Endothelial cell of hepatic sinusoid (primary cell): Measurements from ENCODE around the gene OR56A5.
"Not testable (repeated sequence)": the region's sequence is repeated elsewhere in the genome, so short reads cannot be mapped to it uniquely, and the experiment has no call there.

Experiments
- in situ Hi-C: cut with HindIII; loops from 2 replicates; pipeline ENCODE4 v1.10.0; 2017; ENCODE audit warnings: low sequenced_read_pairs

Gene OR56A5, protein sequence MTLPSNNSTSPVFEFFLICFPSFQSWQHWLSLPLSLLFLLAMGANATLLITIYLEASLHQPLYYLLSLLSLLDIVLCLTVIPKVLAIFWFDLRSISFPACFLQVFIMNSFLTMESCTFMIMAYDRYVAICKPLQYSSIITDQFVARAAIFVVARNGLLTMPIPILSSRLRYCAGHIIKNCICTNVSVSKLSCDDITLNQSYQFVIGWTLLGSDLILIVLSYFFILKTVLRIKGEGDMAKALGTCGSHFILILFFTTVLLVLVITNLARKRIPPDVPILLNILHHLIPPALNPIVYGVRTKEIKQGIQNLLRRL

DNA sequence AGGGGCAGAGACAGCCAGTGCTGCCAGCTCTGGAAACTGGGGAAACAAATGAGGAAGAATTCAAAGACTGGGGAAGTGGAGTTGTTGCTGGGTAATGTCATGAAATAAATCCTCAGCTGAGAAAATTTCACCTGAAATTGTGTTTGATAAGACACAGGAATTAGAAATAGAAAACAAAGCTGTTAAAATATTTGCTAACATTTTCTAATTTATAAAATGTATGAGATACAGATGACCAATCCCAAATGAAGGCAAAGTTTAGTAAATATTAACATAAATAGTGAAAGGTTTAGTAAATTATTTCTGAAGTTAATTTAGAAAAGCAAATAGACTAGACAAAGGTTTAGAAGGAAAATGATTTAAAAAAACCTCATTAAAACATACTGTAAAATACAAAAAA, at the start of gene OR56A5:
Gene OR56A5, minus strand, starts transcription at position 101 of the 400 bp plus-strand sequence. Its CDS starts 0 bp downstream, at position 101.
- in situ Hi-C loops, result no loop called here

DNA sequence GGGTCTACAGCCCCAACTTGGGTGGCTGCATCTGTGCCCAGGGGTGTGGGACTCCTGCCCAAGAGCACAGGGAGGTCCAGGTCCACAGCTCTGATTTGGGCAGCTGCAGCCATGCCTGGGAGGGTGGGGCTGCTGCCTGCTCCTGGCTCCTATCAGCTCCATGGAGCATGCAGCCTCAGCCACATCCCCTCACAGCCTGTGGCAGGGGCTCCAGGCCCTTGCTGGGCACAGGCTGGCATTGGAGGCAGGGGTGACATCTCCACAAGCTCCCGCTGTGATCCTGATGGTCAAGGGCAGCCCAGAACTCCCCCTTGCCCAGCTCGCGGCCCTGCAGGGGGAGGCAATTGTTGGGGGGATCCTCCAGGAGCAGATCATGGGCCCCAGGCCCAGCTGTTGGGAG, 44.7 kb upstream of the OR56A5 start:
- in situ Hi-C loops, result no loop called here

DNA sequence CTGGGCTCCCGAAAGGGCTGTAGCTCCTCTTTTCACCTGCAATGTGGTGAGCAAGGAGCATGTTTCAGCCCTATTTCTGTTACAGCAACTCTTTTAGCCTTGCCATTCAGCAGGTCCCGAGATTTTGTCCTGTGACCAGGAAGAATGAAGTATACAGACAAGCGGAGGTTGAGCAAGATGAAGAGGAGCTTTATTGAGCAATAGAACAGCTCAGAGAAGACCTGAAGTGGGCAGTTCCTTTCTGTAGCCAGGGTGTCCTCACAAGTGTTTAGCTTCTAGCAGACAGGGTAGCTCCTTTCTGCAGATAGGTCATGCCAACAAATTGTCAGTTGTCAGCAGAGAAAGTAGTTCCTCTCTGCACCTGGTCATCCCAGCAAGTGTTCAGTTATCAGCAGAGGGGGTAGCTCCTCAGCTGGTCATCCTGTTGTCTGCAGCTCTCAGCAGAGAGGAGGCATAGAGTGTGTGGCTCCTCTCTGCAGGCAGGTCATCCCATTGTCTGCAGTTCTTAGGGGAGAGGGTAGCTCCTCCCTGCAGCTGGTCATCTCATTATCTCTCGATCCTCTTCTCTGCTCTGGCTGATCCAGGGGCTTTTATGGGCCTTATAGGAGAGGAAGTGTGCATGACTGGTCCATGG, 43.9 kb upstream of the OR56A5 start:
- in situ Hi-C loops, result no loop called here

DNA sequence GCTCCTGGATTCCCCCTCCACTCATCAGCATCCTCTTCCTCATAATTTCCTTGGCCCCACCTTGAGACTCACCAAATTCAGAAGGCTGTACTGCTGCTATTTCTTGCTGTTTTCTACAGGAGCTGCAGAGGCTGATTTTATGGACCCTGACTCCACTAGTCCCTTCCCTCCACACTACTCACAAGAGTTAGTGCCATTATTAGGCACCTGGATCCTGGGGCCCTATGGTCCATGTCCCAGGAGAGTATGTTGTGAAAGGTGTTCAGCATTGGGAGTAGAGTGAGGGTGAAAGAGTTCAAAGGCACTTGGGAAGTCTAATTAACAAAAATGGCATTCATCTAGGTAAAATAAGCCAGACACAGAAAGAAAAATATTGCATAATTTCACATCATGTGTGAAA, 38.6 kb upstream of the OR56A5 start, which contains the start of gene OR56A4:
Gene OR56A4, minus strand, starts transcription at position 101 of the 400 bp plus-strand sequence. CDS start 3,954 bp downstream, outside the sequence.
- in situ Hi-C loops, result no loop called here

DNA sequence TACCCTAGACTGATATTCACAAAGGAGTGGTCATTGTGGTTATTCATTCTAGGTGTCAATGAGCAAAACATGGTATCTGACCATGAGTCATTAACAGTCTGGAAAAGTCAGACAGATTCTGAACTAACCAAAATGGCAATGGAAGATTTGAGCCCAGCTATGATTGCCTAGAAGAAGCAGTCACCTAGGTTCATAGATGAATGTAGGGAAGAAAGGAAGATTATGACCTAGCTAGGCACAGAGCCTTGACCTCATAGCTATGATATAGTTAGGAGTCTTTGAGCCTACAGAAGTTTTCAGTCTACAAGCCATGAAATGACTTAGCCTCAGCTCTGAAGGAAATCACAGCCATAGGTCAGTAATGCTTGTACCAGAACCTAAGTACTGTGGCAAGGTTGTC, 38.1 kb upstream of the OR56A5 start:
- in situ Hi-C loops, result no loop called here

DNA sequence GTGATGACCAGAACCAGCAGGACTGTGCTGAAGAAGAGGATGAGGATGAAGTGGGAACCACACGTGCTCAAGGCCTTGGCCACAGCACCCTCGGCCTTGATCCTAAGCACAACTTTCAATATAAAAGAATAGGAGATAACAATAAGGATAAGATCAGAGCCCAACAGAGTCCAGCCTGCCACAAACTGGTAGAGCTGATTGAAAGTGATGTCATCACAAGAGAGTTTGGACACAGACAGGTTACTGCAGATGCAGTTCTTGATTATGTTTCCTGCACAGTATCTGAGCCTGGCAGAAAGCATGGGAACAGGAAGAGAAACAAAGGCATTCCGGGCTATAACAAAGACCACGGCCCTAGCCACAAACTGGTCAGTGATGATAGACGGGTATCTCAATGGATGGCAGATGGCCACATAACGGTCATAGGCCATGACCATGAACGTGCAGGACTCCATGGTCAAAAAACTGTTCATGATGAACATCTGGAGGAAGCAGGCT, 34.0 kb upstream of the OR56A5 start:
- in situ Hi-C loops, result loop anchor here (5.0 kb wide), 1 partner anchor 40 kb away; no protein-coding TSS in a partner anchor

DNA sequence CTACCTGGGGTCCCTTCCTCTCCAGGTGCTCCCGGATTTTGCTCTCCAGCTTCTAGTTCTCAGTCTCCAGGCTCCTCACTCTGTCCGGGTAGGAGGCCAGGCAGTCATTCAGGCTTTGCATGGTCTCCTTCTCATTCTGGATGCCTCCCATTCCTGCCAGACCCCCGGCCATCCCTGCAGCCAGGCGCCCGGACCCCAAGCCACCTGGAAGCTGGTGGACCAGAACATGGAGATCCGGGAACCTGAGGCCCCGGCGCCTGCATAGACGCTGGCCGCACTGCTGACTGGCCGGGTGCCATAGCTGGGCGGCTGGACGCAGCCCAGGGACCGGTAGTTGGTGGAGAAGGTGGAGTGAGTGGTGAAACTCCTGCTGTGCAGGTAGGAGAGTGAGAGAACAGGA, 26.5 kb upstream of the OR56A5 start:
- in situ Hi-C loops, result no loop called here

DNA sequence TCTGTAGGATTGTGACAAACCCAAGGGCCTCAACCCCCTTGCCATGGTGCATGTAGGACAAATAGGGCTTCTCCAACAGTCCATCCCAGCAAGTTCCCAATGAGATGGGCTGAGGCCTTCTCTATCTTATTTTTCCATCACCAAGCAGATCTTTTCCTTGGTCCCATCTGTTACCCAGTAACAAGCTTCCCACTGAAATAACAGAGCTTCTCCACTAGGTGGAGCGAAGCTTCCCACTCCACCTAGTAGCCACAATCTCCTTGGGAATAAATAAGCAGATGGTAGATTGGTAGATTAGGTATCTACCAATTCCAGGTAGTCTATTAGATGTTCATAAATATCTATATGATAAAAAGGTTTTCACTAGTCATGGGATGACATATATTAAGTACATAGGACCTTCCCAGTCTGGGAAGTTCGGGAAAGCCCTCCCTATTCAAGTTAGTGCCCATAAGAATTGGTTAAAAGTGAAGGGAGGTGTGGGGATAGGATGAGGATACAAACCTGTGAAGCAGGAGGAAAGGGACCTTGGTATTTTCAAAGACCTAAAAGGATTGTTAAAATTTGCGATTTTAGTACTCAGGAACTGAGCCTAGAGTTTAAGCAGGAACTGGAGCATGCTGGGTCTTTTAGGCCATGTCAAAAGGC, 24.4 kb upstream of the OR56A5 start:
- in situ Hi-C loops, result no loop called here

DNA sequence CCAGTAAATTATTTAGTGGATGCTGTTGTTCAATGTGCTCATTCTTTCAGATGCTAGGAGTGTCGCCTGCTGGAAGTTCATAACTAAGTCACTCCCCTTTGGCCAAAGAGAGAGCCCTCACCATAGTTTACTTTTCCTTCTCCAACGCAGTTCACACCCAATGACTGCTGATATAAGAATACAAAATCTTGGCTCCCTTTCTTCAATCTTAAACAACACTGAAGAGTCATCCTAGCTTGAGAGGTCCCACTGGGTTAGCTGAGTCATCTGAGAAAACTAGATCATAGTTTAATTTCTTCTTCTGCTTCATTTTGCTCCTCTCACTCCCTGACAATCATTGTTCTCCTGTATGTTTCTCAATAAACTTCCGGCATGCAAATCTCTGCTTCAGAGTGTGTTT, 23.9 kb upstream of the OR56A5 start:
- in situ Hi-C loops, result no loop called here

DNA sequence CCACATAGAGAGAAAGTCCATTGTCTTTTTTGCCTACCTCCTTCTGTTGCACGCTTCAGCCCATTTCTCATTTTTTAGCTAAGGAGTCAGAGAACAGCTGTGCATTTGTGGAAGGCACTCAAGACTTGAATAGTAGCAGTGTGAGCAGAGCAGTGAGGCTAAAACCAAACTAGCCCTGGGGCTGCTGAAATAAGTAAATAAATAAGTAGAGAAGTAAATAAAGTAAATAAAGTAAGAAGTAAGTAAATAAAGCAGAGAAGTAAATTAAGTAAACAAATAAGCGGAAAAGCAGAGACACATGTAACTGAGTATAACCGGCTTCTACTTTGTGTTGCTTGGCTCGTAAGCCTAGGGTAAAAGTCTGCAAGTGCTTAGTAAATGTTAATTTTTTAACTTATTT, 20.9 kb upstream of the OR56A5 start:
- in situ Hi-C loops, result no loop called here

DNA sequence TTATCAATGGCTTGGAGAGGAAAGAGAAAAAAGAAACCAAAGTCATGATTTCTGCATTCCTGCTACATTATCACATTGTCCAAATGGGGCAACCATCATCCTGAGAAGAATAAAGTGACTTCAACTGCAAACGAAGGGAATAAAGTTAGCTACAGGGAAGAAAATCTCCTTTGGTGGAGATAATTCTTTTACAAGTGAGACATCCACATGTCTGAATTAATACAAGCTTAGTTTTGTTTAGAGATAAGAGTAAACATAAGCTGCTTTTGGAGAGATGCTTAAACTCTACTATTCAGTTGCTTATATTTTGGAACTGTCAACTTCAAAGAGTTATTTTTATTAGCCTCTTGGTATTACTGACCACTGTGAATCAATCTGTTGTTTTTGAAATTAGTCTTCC, 18.6 kb upstream of the OR56A5 start, which contains the start of gene OR52L1:
Gene OR52L1, minus strand, starts transcription at position 101 of the 400 bp plus-strand sequence. Its CDS starts 55 bp downstream, at position 46.
- in situ Hi-C loops, result no loop called here

DNA sequence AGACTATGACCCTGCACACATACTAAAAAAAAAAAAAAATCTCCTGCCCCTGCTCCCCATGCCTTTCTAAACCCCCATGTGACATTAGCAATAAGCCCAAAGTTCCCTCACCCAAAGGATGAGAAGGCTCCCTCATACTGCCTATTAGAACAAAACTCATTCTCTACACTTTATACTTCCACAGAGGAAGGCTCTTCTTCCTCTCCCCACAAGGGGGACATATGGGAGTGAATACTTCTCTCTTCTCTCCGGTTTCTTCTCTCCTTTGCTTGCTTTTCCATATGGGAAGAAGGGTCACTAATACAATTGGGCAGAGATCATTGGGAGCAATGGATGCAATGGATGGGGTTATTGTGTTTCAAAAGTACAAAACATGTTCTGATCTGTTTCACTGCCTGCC, 15.1 kb upstream of the OR56A5 start:
- in situ Hi-C loops, result no loop called here

DNA sequence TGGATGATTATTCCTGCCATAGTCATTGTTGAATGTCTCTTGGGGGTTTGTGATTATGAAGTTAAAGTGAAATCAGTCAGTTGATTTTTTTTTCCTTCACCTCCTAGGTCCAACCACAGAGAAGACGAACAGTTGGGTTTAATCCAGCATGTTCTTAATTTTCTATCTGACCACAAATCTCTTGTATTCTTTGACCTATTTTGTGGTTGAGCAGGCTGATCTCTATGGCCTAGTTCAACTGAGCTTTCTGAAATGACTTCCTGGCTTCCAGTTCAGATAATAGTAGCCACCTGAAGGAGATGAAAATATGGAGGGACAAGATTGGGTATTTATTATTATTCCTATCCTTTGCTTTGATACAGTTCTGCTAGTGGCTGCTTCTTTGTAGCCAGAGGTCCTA, 5.2 kb upstream of the OR56A5 start:
- in situ Hi-C loops, result no loop called here

DNA sequence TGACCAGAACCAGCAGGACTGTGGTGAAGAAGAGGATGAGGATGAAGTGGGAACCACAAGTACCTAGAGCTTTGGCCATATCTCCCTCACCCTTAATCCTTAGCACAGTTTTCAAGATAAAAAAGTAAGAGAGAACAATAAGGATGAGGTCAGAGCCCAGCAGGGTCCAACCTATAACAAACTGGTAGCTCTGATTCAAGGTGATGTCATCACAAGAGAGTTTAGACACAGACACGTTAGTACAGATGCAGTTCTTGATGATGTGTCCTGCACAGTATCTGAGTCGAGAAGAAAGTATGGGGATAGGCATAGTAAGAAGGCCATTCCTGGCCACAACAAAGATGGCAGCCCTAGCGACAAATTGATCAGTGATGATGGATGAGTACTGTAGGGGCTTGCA, 586 bp downstream of the OR56A5 start:
- in situ Hi-C loops, result no loop called here

DNA sequence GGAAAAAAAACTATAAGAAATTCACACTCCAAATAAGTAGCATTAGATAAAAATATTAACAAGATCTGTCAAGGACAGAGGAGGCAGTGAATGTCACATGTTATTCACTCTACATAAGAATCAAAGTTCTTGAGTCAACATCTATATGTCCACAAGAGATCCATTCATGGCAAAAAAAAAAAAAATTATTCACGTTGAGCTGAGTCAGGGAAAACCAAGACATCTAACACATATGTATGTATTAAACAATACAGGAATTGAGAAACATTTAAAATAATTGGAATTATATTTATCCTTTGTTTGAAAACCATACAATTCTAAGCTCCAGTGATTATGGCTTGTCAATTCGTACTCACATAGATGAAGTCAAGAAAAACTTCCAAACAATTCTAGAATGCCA, 1.3 kb downstream of the OR56A5 start:
- in situ Hi-C loops, result no loop called here

DNA sequence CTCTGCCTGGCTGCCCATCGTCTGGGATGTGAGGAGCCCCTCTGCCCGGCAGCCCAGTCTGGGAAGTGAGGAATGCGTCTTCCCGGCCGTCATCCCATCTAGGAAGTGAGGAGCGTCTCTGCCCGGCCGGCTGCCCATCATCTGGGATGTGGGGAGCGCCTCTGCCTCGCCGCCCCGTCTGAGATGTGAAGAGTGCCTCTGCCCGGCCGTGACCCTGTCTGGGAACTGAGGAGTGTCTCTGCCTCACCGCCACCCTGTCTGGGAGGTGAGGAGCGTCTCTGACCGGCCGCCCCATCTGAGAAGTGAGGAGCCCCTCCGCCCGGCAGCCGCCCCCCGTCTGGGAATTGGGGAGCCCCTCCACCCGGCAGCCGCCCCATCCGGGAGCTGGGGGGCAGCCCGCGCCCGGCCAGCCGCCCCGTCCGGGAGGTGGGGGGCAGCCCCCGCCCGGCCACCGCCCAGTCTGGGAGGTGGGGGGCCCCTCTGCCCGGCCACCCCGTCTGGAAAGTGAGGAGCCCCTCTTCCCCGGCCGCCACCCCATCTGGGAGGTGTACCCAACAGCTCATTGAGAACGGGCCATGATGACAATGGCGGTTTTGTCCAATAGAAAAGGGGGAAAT, 7.5 kb downstream of the OR56A5 start:
- in situ Hi-C loops, result not testable (repeated sequence)

DNA sequence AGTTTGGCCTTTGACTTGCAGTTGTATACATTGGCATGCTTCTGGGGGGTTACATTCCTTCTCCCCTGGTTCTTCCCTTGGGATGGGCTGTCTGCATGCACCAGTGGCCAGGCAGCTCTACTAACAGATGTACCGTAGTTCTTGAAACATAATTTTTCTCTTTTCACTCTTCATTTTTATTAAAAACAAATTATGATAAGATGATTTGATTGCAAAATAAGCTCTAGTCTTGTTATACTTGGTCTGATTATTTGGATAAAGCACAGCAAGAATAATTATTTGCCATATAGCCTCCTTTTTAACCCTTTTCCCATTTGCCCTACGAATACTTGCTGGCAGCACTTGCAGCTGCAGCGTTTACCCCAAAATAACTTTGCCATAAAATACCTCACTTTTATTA, 12.7 kb downstream of the OR56A5 start:
- in situ Hi-C loops, result no loop called here

DNA sequence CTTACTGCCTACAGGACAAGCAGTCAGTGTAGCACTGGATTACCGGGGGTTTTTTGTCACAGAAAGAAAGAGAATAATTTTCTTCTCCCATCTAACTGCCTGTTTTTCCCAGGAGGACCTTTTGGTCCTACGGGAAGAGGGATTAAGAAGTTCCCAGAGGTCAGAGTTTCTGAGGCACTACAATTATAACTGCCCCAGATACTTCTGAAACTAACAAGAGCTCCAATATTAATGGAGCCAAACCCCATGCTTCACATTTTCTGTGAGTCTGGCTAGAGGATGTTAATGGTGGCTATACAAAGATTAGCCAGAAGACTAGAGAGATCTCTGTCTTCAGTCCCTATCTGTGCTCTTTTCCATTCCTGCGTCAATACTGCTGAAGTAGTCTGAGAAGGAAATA, 26.3 kb downstream of the OR56A5 start, which contains the start of gene OR56A3:
Gene OR56A3, plus strand, starts transcription at position 301 of the 400 bp plus-strand sequence. CDS start 5,096 bp downstream, outside the sequence.
- in situ Hi-C loops, result no loop called here

DNA sequence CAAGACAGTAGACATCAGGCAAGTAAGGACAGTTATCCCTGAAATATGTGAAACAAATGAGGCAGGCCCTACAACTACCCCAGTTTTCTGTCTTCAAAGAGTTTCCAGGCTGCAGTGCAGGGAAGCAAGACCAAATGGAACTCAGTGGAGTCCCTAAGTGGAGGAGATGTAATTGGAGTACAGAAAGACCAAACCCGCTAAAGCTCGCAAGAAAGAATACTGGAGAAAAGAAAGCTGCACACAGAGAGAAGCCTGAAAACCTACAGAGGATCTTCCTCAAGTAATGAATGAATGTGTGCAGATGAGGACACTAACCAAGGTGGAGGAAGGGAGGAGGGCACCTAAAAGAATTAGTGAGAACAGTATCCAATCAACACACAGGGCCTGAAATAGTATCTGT, 27.5 kb downstream of the OR56A5 start:
- in situ Hi-C loops, result no loop called here

DNA sequence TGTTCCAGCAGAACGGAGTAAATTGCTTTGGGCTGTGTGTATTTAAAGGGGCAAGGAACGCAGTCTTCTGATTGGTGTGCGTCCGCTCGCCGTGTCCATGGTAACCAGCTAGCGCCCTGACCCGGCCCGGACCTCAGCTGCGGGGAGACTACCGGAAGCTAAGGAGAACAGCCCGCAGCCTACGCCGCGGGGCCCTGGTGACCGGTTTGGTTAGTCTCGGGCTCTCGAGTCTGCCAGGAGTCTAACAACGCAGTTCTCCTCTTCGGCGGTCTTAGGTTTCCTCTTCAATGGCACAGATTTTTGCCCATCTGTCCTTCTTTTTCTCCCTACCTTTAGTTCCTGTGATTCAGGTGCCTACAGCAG, 29.7 kb downstream of the OR56A5 start:
- in situ Hi-C loops, result no loop called here
